MM.1S (cell line): Measurements from ENCODE around the gene CACNG4.

Source experiments
- DNase-seq: peaks from one replicate; pipeline ENCODE4 v3.0.0-alpha.2; 2015
- H2AFZ ChIP-seq: fragments of 300-600 bp; sonication (generic); 2 replicates; pipeline ENCODE4 v1.6.0; 2016; ENCODE audit warnings: antibody characterized with exemption, low read length
- H3F3A ChIP-seq: fragments of 300-600 bp; sonication (generic); 2 replicates; pipeline ENCODE4 v1.6.1; 2016; ENCODE audit warnings: mild to moderate bottlenecking, antibody characterized with exemption, low read length, moderate library complexity, mixed read lengths; ENCODE audit not compliant: insufficient read depth
- H3K27ac ChIP-seq: fragments of 300-600 bp; sonication (generic); 2 replicates; pipeline ENCODE4 v1.5.1; 2016; ENCODE audit warnings: mild to moderate bottlenecking, low read length
- H3K27me3 ChIP-seq: fragments of 300-600 bp; sonication (generic); replicated peaks from 2 replicates; pipeline ENCODE4 v1.6.0; 2016; ENCODE audit warnings: low read length; ENCODE audit not compliant: insufficient read depth
- H3K36me3 ChIP-seq: fragments of 300-600 bp; sonication (generic); replicated peaks from 2 replicates; pipeline ENCODE4 v1.6.1; 2016; ENCODE audit warnings: mild to moderate bottlenecking, low read length, mixed read lengths; ENCODE audit not compliant: insufficient read depth
- H3K4me1 ChIP-seq: fragments of 300-600 bp; sonication (generic); 2 replicates; pipeline ENCODE4 v1.6.1; 2016; ENCODE audit warnings: low read length, mixed read lengths
- H3K4me2 ChIP-seq: fragments of 300-600 bp; sonication (generic); 2 replicates; pipeline ENCODE4 v1.6.0; 2016; ENCODE audit warnings: low read depth, low read length
- H3K4me3 ChIP-seq: fragments of 300-600 bp; sonication (generic); 2 replicates; pipeline ENCODE4 v1.5.1; 2016; ENCODE audit warnings: low read length, mixed read lengths
- H3K79me2 ChIP-seq: fragments of 300-600 bp; sonication (generic); 2 replicates; pipeline ENCODE4 v1.6.1; 2016; ENCODE audit warnings: mixed run types, low read length, mixed read lengths
- H3K9ac ChIP-seq: fragments of 300-600 bp; sonication (generic); 2 replicates; pipeline ENCODE4 v1.6.1; 2016; ENCODE audit warnings: low read length, mixed read lengths
- H3K9me2 ChIP-seq: fragments of 300-600 bp; sonication (generic); replicated peaks from 2 replicates; pipeline ENCODE4 v1.6.1; 2016; ENCODE audit warnings: mild to moderate bottlenecking, low read length, mixed read lengths; ENCODE audit not compliant: insufficient read depth
- H3K9me3 ChIP-seq: fragments of 300-600 bp; sonication (generic); replicated peaks from 2 replicates; pipeline ENCODE4 v1.6.1; 2016; ENCODE audit warnings: mild to moderate bottlenecking, low read length, mixed read lengths; ENCODE audit not compliant: insufficient read depth
- H4K20me1 ChIP-seq: fragments of 300-600 bp; sonication (generic); 2 replicates; pipeline ENCODE4 v1.6.1; 2016; ENCODE audit warnings: mild to moderate bottlenecking, low read length, moderate library complexity, mixed read lengths; ENCODE audit not compliant: insufficient read depth
- CTCF ChIP-seq: fragments of 300-600 bp; sonication (generic); IDR thresholded peaks from 2 replicates; pipeline ENCODE4 v1.5.1; 2016; ENCODE audit warnings: antibody characterized with exemption, low read length, mixed read lengths
- EZH2 ChIP-seq: fragments of 300-600 bp; sonication (generic); optimal IDR thresholded peaks from 2 replicates; pipeline ENCODE3; 2017; ENCODE audit warnings: low read depth, mild to moderate bottlenecking, antibody characterized with exemption, low read length, mixed read lengths
- EZH2phosphoT487 ChIP-seq: fragments of 300-600 bp; sonication (generic); IDR thresholded peaks from 2 replicates; pipeline ENCODE4 v1.6.1; 2018; ENCODE audit warnings: antibody characterized with exemption, low read length

The CACNG4 gene

GRCh38 chr17:67041531-67041930 lies 77.0 kb downstream of the CACNG4 start:
- TF ChIP-seq EZH2 (no peak), CTCF (no peak), EZH2phosphoT487 (no peak)
- H4K20me1 ChIP-seq: no peaks in the 10 kb centered on the region
- H3K9ac ChIP-seq: no peak overlapping the region
- H3K27me3 ChIP-seq: no peaks in the 10 kb centered on the region
- DNase-seq: no peak
- no peak overlapping the region for H3K27ac ChIP-seq
- no peaks in the 10 kb centered on the region for H3F3A ChIP-seq
- H3K9me3 ChIP-seq: no peaks in the 10 kb centered on the region
- H3K9me2 ChIP-seq: no peaks in the 10 kb centered on the region
- H3K4me2 ChIP-seq: no peak overlapping the region
- no peaks in the 10 kb centered on the region for H3K4me1 ChIP-seq
- no peaks in the 10 kb centered on the region for H3K36me3 ChIP-seq
- no peak overlapping the region for H3K4me3 ChIP-seq
- H3K79me2 ChIP-seq: no peaks in the 10 kb centered on the region
- no peak overlapping the region for H2AFZ ChIP-seq

- no peak overlapping the region for H3K4me3 ChIP-seq
- H3K4me2 ChIP-seq: no peak overlapping the region
- no peaks in the 10 kb centered on the region for H3K9me2 ChIP-seq
- H3K79me2 ChIP-seq: no peaks in the 10 kb centered on the region
- TF ChIP-seq EZH2phosphoT487 (no peak), EZH2 (no peak), CTCF (no peak)
- no peaks in the 10 kb centered on the region for H3K9me3 ChIP-seq
- H3K4me1 ChIP-seq: no peaks in the 10 kb centered on the region
- no peak for DNase-seq
- H2AFZ ChIP-seq: no peak overlapping the region
- H3K9ac ChIP-seq: no peak overlapping the region
- H3K36me3 ChIP-seq: no peaks in the 10 kb centered on the region
- no peaks in the 10 kb centered on the region for H3F3A ChIP-seq
- no peaks in the 10 kb centered on the region for H3K27me3 ChIP-seq
- no peaks in the 10 kb centered on the region for H4K20me1 ChIP-seq
- no peak overlapping the region for H3K27ac ChIP-seq
Observed at GRCh38 chr17:67041941-67042899, 77.7 kb downstream of the CACNG4 start.

DNA sequence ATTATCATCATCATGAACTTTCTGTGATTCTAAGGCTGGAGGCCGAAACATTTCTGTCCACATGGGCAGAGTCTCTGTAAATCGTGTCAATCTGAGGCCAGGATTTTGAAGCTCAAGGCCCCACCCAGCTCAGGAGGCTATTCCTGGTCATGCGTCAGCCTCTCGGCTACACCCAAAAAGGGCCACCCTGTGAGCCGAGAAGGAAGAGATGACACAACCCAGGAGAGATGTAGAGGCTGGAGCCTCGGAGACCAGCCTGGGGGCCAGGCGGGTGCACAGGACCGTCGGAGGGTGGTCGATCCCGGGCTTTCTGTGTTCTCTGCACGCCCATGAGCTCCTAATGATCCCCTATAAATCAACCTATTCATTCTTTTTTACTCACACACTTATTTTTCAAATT lies 78.8 kb downstream of the CACNG4 start:
- Histone ChIP-seq H3K4me2 (no peak overlapping the region), H3K9ac (no peak overlapping the region), H3K27ac (no peak overlapping the region), H3F3A (no peaks in the 10 kb centered on the region), H4K20me1 (no peaks in the 10 kb centered on the region), H3K27me3 (no peaks in the 10 kb centered on the region), H2AFZ (no peak overlapping the region), H3K36me3 (no peaks in the 10 kb centered on the region), H3K4me3 (no peak overlapping the region), H3K4me1 (no peaks in the 10 kb centered on the region), H3K9me2 (no peaks in the 10 kb centered on the region), H3K9me3 (no peaks in the 10 kb centered on the region), H3K79me2 (no peaks in the 10 kb centered on the region)
- DNase-seq: no peak
- TF ChIP-seq CTCF (no peak), EZH2phosphoT487 (no peak), EZH2 (no peak)
